ENCODE measurements around the gene CNOT6. TPM values are rescaled to one million over a fixed set of nuclear protein-coding genes. Genes with fewer than 3 reads are reported as not detected.

CNOT6 gene
- polyA plus RNA-seq, 1 of the 3 experiments (the other 2 are of a cell fraction) = 17.1 TPM

DNA sequence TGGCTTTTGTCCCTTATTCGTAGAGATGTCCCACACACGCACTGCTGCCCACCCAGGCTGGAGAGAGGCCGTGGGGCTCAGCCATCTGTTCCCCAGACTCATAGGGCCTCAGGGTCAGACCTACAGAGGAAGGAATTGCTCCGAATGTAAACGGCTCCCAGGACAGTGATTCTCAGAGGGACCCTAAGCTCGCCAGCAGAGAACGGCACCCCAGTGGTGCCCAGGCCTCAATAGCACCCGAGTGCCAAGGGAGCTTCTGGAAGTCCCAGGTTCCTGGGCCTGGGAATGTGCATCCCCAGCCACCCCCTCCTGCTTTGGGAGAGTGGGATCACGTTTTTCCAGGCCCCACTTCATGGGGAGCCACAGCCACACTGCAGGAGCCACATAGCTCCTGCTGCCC is 32.9 kb upstream of the CNOT6 start:
- no peak for DNase-seq
- H2AFZ ChIP-seq (ENCODE audit: low read depth) = no peak overlapping the region
- H3K4me1 ChIP-seq (ENCODE audit: control insufficient read depth in 1 of 2, insufficient read depth in 2 of 2, low read depth in 1 of 2, low read length in 1 of 2) = no peaks in the 10 kb centered on the region
- no peaks in the 10 kb centered on the region for H3F3A ChIP-seq (replicated peaks; ENCODE audit: insufficient read depth)
- H3K9me2 ChIP-seq = no peaks in the 10 kb centered on the region
- no peaks in the 10 kb centered on the region for H4K20me1 ChIP-seq (ENCODE audit: insufficient read depth)
- ChIA-PET CTCF (interaction anchor here (0.9 to 4.0 kb wide), 5 partner anchors 9 to 168 kb away, joined by 3 to 17 read pairs (median 4); no protein-coding TSS in a partner anchor), POLR2A (no interaction called here)
- no peak overlapping the region for H3K9ac ChIP-seq
- H3K27ac ChIP-seq (ENCODE audit: low read depth in 2 of 2, low read length in 1 of 2) = no peak overlapping the region
- H3K9me3 ChIP-seq = no peaks in the 10 kb centered on the region
- no peaks in the 10 kb centered on the region for H3K79me2 ChIP-seq (ENCODE audit: insufficient read depth)
- H3K27me3 ChIP-seq (ENCODE audit: insufficient read depth) = no peaks in the 10 kb centered on the region
- H3K36me3 ChIP-seq (replicated peaks in 1 of 2; ENCODE audit: control insufficient read depth in 1 of 2, insufficient read depth in 2 of 2, low read length in 1 of 2) = no peaks in the 10 kb centered on the region
- no peak overlapping the region for H3K4me2 ChIP-seq
- 18% methylated on average over 2 of the region's 9 CpGs for WGBS (ENCODE audit: low lambda C conversion rate)
- no peak for TF ChIP-seq REST (IDR thresholded peaks at IDR 0.05; ENCODE audit: low read depth, low read length)
- TF ChIP-seq FOXM1 (IDR thresholded peaks at IDR 0.05; ENCODE audit: low read depth) = no peak
- TF ChIP-seq ELF1 (IDR thresholded peaks at IDR 0.05) = no peak
- TF ChIP-seq EZH2phosphoT487 (IDR thresholded peaks at IDR 0.05; ENCODE audit: borderline replicate concordance, low read depth) = no peak
- no peak for TF ChIP-seq SIN3A (IDR thresholded peaks at IDR 0.05; ENCODE audit: borderline replicate concordance, low read depth, low read length)
- TF ChIP-seq USF1 (IDR thresholded peaks at IDR 0.05; ENCODE audit: borderline replicate concordance, low read depth) = no peak
- TF ChIP-seq FOSL2 (IDR thresholded peaks at IDR 0.05; ENCODE audit: borderline replicate concordance, low read depth) = no peak
- H3K4me3 ChIP-seq (ENCODE audit: low read depth in 2 of 2, low read length in 1 of 2) = no peak overlapping the region

- ChIA-PET CTCF (interaction anchor here (1.0 to 2.1 kb wide), 3 partner anchors 10 to 170 kb away, joined by 4 read pairs; no protein-coding TSS in a partner anchor), POLR2A (no interaction called here)
- H3K4me3 ChIP-seq (ENCODE audit: low read depth in 2 of 2, low read length in 1 of 2) = no peak overlapping the region
- no peak overlapping the region for H3K9ac ChIP-seq
- H3K36me3 ChIP-seq (replicated peaks in 1 of 2; ENCODE audit: control insufficient read depth in 1 of 2, insufficient read depth in 2 of 2, low read length in 1 of 2) = no peaks in the 10 kb centered on the region
- no peaks in the 10 kb centered on the region for H3K9me3 ChIP-seq
- 48% methylated on average over 4 of the region's 8 CpGs for WGBS (ENCODE audit: low lambda C conversion rate)
- no peak overlapping the region for H3K4me2 ChIP-seq
- no peaks in the 10 kb centered on the region for H3K9me2 ChIP-seq
- no peaks in the 10 kb centered on the region for H3K79me2 ChIP-seq (ENCODE audit: insufficient read depth)
- H4K20me1 ChIP-seq (ENCODE audit: insufficient read depth) = no peaks in the 10 kb centered on the region
- no peaks in the 10 kb centered on the region for H3K27me3 ChIP-seq (ENCODE audit: insufficient read depth)
- H3F3A ChIP-seq (replicated peaks; ENCODE audit: insufficient read depth) = no peaks in the 10 kb centered on the region
- H2AFZ ChIP-seq (ENCODE audit: low read depth) = no peak overlapping the region
- no peak for DNase-seq
- no peak overlapping the region for H3K27ac ChIP-seq (ENCODE audit: low read depth in 2 of 2, low read length in 1 of 2)
- no peaks in the 10 kb centered on the region for H3K4me1 ChIP-seq (ENCODE audit: control insufficient read depth in 1 of 2, insufficient read depth in 2 of 2, low read depth in 1 of 2, low read length in 1 of 2)
- no peak for TF ChIP-seq TEAD4 (IDR thresholded peaks at IDR 0.05; ENCODE audit: borderline replicate concordance, insufficient read depth)
- no peak for TF ChIP-seq IRF3 (IDR thresholded peaks at IDR 0.05; ENCODE audit: low read depth, low read length)
- no peak for TF ChIP-seq ELF1 (IDR thresholded peaks at IDR 0.05)
- TF ChIP-seq RCOR1 (IDR thresholded peaks at IDR 0.05; ENCODE audit: low read length) = no peak
- no peak for TF ChIP-seq RFX5 (IDR thresholded peaks at IDR 0.05; ENCODE audit: low read length)
- TF ChIP-seq, protein P1, sequence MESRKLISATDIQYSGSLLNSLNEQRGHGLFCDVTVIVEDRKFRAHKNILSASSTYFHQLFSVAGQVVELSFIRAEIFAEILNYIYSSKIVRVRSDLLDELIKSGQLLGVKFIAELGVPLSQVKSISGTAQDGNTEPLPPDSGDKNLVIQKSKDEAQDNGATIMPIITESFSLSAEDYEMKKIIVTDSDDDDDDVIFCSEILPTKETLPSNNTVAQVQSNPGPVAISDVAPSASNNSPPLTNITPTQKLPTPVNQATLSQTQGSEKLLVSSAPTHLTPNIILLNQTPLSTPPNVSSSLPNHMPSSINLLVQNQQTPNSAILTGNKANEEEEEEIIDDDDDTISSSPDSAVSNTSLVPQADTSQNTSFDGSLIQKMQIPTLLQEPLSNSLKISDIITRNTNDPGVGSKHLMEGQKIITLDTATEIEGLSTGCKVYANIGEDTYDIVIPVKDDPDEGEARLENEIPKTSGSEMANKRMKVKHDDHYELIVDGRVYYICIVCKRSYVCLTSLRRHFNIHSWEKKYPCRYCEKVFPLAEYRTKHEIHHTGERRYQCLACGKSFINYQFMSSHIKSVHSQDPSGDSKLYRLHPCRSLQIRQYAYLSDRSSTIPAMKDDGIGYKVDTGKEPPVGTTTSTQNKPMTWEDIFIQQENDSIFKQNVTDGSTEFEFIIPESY (IDR thresholded peaks at IDR 0.05; ENCODE audit: borderline replicate concordance, low read depth) = no peak
- TF ChIP-seq RXRA (IDR thresholded peaks at IDR 0.05; ENCODE audit: borderline replicate concordance, low read depth) = no peak
- no peak for TF ChIP-seq MAX (IDR thresholded peaks at IDR 0.05; ENCODE audit: low read depth)
- no peak for TF ChIP-seq NFIC (IDR thresholded peaks at IDR 0.05; ENCODE audit: borderline replicate concordance)
- no peak for TF ChIP-seq TAF1 (IDR thresholded peaks at IDR 0.05; ENCODE audit: borderline replicate concordance, low read depth, low read length)
- no peak for TF ChIP-seq USF1 (IDR thresholded peaks at IDR 0.05; ENCODE audit: borderline replicate concordance, low read depth)
- TF ChIP-seq CHD2 (IDR thresholded peaks at IDR 0.05; ENCODE audit: low read length, partially characterized antibody) = no peak
Measured at GRCh38 chr5:180463216-180463900, 30.8 kb upstream of the CNOT6 start.
